ENCODE measurements around the gene PARD3B. TPM values are rescaled to one million over a fixed set of nuclear protein-coding genes. Genes with fewer than 3 reads are reported as not detected.

The PARD3B gene
- total RNA-seq, 1 donor, result 53.1 TPM

GRCh38 chr2:205076405-205076804, 531.1 kb downstream of the PARD3B start:
- no peak overlapping the region for H3K4me3 ChIP-seq (ENCODE audit: low read depth, low read length)
- DNase-seq (ENCODE audit: low read depth), result no peak
- TF ChIP-seq CTCF (IDR thresholded peaks at IDR 0.05; ENCODE audit: insufficient read depth, low read depth, low read length), result no peak

- TF ChIP-seq CTCF (IDR thresholded peaks at IDR 0.05; ENCODE audit: insufficient read depth, low read depth, low read length), result no peak
- peak; percentile 25 for DNase-seq (ENCODE audit: low read depth)
- H3K4me3 ChIP-seq (ENCODE audit: low read depth, low read length), result no peak overlapping the region
Measured at GRCh38 chr2:205077159-205077558, 531.9 kb downstream of the PARD3B start.

GRCh38 chr2:205078762-205079161, 533.5 kb downstream of the PARD3B start:
- no peak overlapping the region for H3K4me3 ChIP-seq (ENCODE audit: low read depth, low read length)
- no peak for TF ChIP-seq CTCF (IDR thresholded peaks at IDR 0.05; ENCODE audit: insufficient read depth, low read depth, low read length)
- DNase-seq (ENCODE audit: low read depth), result no peak

GRCh38 chr2:205079173-205079572, 533.9 kb downstream of the PARD3B start:
- TF ChIP-seq CTCF (IDR thresholded peaks at IDR 0.05; ENCODE audit: insufficient read depth, low read depth, low read length), result no peak
- no peak overlapping the region for H3K4me3 ChIP-seq (ENCODE audit: low read depth, low read length)
- no peak for DNase-seq (ENCODE audit: low read depth)

GRCh38 chr2:205086662-205087061, 541.4 kb downstream of the PARD3B start:
- H3K4me3 ChIP-seq (ENCODE audit: low read depth, low read length), result no peak overlapping the region
- no peak for TF ChIP-seq CTCF (IDR thresholded peaks at IDR 0.05; ENCODE audit: insufficient read depth, low read depth, low read length)
- DNase-seq (ENCODE audit: low read depth), result peak; percentile 79

GRCh38 chr2:205087862-205088261, 542.6 kb downstream of the PARD3B start:
- no peak overlapping the region for H3K4me3 ChIP-seq (ENCODE audit: low read depth, low read length)
- DNase-seq (ENCODE audit: low read depth), result no peak
- TF ChIP-seq CTCF (IDR thresholded peaks at IDR 0.05; ENCODE audit: insufficient read depth, low read depth, low read length), result no peak

GRCh38 chr2:205089958-205090357, 544.7 kb downstream of the PARD3B start:
- DNase-seq (ENCODE audit: low read depth), result peak; percentile 59
- TF ChIP-seq CTCF (IDR thresholded peaks at IDR 0.05; ENCODE audit: insufficient read depth, low read depth, low read length), result no peak
- H3K4me3 ChIP-seq (ENCODE audit: low read depth, low read length), result no peak overlapping the region
